ENCODE data around the gene ZBTB20.

DNA sequence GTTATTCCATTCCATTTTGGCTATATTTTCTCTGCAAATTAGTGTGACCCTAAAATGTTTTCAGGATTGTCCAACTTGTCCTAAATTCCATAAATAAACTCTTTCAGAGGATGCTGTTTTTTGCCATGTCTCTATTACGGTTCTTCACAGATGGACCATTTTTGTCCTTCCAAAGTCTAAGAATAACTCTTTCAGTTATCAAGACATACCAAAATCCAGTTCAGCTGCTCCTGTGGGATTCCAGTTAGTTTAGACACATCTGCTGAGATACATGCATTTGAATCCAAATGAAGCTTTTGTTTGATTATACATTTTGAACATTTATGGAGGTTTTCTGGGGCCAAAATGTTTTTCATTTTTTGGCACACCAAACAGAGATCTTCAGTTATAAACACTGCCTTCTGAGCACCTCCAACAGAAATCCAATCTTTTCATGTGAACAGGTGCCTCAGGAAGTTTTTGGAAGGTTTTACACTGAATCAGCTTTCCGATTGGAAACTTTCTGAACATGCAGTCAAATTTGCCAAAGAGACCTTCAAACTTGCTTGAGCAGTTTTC is 772.6 kb downstream of the ZBTB20 start:
- TF ChIP-seq, protein P1, sequence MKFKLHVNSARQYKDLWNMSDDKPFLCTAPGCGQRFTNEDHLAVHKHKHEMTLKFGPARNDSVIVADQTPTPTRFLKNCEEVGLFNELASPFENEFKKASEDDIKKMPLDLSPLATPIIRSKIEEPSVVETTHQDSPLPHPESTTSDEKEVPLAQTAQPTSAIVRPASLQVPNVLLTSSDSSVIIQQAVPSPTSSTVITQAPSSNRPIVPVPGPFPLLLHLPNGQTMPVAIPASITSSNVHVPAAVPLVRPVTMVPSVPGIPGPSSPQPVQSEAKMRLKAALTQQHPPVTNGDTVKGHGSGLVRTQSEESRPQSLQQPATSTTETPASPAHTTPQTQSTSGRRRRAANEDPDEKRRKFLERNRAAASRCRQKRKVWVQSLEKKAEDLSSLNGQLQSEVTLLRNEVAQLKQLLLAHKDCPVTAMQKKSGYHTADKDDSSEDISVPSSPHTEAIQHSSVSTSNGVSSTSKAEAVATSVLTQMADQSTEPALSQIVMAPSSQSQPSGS (IDR thresholded peaks at IDR 0.05; ENCODE audit: low read length), result no peak
- no peak for TF ChIP-seq RCOR1 (conservative IDR thresholded peaks at IDR 0.05; ENCODE audit: low read depth, low read length)
- no peak for TF ChIP-seq POLR2A (IDR thresholded peaks at IDR 0.05; ENCODE audit: low read depth, low read length)
- no peak for TF ChIP-seq TCF7 (IDR thresholded peaks at IDR 0.05; ENCODE audit: borderline replicate concordance)
- no peak for TF ChIP-seq POLR2AphosphoS5 (IDR thresholded peaks at IDR 0.05; ENCODE audit: low read length)
- TF ChIP-seq ZZZ3 (IDR thresholded peaks at IDR 0.05; ENCODE audit: control insufficient read depth, insufficient read length, low read depth), result no peak
- TF ChIP-seq NBN (IDR thresholded peaks at IDR 0.05), result no peak
